ENCODE data around the gene PSMG3. TPM values are rescaled to one million over a fixed set of nuclear protein-coding genes. Genes with fewer than 3 reads are reported as not detected.

PSMG3 gene
- total RNA-seq, 1 experiment from 2014 or later, result 33.3 TPM

DNA sequence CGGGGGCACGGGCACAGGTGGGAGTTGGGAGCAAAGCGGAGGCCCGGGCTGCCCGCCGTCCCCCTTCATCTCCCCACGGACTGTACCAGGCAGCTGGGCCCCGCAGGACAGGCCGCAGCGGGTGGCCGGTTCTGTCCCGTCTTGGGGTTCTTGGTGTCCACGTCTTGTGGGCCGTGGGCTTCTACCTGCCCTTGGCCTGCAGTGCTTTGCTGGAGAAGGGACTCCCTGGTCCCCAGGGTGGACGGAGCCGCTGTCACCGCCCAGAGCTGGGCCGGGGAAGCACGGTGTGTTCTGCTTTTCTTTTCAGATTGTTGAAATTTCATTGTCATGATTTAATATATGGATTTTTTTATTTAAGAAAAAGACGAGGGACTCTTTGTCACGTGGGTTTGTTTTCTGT, 27.5 kb downstream of the PSMG3 start (continued):
- TF ChIP-seq, protein P1, sequence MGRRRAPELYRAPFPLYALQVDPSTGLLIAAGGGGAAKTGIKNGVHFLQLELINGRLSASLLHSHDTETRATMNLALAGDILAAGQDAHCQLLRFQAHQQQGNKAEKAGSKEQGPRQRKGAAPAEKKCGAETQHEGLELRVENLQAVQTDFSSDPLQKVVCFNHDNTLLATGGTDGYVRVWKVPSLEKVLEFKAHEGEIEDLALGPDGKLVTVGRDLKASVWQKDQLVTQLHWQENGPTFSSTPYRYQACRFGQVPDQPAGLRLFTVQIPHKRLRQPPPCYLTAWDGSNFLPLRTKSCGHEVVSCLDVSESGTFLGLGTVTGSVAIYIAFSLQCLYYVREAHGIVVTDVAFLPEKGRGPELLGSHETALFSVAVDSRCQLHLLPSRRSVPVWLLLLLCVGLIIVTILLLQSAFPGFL (CRISPR knock-in tag; IDR thresholded peaks at IDR 0.05; ENCODE audit: borderline replicate concordance), result no peak

DNA sequence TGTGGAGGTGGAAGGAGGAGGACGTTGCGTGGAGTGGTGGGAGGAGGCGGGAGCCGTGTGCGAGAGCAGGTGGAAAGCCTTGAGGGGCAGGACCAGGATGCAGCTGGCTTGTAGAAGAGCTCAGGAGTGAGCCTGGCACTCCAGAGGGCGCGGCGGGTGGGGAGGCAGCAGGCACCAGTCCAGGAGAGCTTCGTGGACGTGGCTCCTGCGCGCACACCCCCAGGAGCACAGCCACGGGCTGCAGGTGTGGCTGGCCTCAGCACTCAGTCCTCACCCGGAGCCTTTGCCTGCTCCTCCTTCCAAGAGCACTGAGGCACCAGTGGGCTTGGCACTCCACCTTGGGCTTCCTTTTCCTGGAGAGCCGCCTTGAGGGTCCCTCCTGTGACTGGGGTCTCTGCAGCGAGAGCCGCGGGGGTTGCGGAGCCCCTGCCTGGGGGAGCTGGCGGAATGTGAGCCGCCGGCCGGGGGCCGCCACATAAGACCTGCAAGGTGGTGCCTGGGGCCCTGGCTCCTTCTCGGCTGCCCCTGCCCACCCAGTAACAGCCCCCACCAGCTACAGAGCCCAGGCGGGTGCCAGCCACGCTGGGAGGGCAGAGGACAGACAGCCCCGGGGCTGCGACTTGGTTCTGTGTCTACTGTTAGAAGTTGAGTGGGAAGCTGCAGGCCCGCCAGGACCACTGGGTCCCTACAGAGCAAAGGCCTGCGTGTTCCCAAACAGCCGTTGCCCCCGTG, 28.2 kb downstream of the PSMG3 start:
- ChIA-PET CTCF (interaction anchor here (0.8 to 1.1 kb wide), 3 partner anchors 11 to 15 kb away, joined by 3 to 4 read pairs (median 3); partner anchors contain the start of gene TMEM184A), POLR2A (no interaction called here)
- Mint-ChIP-seq H3K36me3 (no peaks in the 10 kb centered on the region), H3K9me3 (no peaks in the 10 kb centered on the region), H3K4me3 (no peak overlapping the region), H3K27ac (no peak overlapping the region), H3K4me1 (peaks cover 6% of the 10 kb centered on the region), H3K27me3 (ENCODE audit: low read depth) (no peaks in the 10 kb centered on the region)
- ATAC-seq (no peak), DNase-seq (ENCODE audit: low spot score) (no peak)
- no peak for TF ChIP-seq ZNF121 (CRISPR knock-in tag; IDR thresholded peaks at IDR 0.05)
- TF ChIP-seq, protein P2, sequence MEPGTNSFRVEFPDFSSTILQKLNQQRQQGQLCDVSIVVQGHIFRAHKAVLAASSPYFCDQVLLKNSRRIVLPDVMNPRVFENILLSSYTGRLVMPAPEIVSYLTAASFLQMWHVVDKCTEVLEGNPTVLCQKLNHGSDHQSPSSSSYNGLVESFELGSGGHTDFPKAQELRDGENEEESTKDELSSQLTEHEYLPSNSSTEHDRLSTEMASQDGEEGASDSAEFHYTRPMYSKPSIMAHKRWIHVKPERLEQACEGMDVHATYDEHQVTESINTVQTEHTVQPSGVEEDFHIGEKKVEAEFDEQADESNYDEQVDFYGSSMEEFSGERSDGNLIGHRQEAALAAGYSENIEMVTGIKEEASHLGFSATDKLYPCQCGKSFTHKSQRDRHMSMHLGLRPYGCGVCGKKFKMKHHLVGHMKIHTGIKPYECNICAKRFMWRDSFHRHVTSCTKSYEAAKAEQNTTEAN (CRISPR knock-in tag; IDR thresholded peaks at IDR 0.05), result no peak
- TF ChIP-seq, protein P3, sequence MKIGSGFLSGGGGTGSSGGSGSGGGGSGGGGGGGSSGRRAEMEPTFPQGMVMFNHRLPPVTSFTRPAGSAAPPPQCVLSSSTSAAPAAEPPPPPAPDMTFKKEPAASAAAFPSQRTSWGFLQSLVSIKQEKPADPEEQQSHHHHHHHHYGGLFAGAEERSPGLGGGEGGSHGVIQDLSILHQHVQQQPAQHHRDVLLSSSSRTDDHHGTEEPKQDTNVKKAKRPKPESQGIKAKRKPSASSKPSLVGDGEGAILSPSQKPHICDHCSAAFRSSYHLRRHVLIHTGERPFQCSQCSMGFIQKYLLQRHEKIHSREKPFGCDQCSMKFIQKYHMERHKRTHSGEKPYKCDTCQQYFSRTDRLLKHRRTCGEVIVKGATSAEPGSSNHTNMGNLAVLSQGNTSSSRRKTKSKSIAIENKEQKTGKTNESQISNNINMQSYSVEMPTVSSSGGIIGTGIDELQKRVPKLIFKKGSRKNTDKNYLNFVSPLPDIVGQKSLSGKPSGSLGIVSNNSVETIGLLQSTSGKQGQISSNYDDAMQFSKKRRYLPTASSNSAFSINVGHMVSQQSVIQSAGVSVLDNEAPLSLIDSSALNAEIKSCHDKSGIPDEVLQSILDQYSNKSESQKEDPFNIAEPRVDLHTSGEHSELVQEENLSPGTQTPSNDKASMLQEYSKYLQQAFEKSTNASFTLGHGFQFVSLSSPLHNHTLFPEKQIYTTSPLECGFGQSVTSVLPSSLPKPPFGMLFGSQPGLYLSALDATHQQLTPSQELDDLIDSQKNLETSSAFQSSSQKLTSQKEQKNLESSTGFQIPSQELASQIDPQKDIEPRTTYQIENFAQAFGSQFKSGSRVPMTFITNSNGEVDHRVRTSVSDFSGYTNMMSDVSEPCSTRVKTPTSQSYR (CRISPR knock-in tag; IDR thresholded peaks at IDR 0.05), result no peak
- no peak for TF ChIP-seq ZNF396 (CRISPR knock-in tag; IDR thresholded peaks at IDR 0.05; ENCODE audit: borderline replicate concordance)
- TF ChIP-seq, protein P4, sequence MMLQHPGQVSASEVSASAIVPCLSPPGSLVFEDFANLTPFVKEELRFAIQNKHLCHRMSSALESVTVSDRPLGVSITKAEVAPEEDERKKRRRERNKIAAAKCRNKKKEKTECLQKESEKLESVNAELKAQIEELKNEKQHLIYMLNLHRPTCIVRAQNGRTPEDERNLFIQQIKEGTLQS (CRISPR knock-in tag; conservative IDR thresholded peaks at IDR 0.05), result no peak
- TF ChIP-seq, protein P5, sequence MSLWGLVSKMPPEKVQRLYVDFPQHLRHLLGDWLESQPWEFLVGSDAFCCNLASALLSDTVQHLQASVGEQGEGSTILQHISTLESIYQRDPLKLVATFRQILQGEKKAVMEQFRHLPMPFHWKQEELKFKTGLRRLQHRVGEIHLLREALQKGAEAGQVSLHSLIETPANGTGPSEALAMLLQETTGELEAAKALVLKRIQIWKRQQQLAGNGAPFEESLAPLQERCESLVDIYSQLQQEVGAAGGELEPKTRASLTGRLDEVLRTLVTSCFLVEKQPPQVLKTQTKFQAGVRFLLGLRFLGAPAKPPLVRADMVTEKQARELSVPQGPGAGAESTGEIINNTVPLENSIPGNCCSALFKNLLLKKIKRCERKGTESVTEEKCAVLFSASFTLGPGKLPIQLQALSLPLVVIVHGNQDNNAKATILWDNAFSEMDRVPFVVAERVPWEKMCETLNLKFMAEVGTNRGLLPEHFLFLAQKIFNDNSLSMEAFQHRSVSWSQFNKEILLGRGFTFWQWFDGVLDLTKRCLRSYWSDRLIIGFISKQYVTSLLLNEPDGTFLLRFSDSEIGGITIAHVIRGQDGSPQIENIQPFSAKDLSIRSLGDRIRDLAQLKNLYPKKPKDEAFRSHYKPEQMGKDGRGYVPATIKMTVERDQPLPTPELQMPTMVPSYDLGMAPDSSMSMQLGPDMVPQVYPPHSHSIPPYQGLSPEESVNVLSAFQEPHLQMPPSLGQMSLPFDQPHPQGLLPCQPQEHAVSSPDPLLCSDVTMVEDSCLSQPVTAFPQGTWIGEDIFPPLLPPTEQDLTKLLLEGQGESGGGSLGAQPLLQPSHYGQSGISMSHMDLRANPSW (CRISPR knock-in tag; conservative IDR thresholded peaks at IDR 0.05; ENCODE audit: low read depth), result no peak
- TF ChIP-seq, protein P6, sequence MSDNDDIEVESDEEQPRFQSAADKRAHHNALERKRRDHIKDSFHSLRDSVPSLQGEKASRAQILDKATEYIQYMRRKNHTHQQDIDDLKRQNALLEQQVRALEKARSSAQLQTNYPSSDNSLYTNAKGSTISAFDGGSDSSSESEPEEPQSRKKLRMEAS (CRISPR knock-in tag; IDR thresholded peaks at IDR 0.05), result no peak
- no peak for TF ChIP-seq ATF1 (CRISPR knock-in tag; IDR thresholded peaks at IDR 0.05)
- TF ChIP-seq, protein P7, sequence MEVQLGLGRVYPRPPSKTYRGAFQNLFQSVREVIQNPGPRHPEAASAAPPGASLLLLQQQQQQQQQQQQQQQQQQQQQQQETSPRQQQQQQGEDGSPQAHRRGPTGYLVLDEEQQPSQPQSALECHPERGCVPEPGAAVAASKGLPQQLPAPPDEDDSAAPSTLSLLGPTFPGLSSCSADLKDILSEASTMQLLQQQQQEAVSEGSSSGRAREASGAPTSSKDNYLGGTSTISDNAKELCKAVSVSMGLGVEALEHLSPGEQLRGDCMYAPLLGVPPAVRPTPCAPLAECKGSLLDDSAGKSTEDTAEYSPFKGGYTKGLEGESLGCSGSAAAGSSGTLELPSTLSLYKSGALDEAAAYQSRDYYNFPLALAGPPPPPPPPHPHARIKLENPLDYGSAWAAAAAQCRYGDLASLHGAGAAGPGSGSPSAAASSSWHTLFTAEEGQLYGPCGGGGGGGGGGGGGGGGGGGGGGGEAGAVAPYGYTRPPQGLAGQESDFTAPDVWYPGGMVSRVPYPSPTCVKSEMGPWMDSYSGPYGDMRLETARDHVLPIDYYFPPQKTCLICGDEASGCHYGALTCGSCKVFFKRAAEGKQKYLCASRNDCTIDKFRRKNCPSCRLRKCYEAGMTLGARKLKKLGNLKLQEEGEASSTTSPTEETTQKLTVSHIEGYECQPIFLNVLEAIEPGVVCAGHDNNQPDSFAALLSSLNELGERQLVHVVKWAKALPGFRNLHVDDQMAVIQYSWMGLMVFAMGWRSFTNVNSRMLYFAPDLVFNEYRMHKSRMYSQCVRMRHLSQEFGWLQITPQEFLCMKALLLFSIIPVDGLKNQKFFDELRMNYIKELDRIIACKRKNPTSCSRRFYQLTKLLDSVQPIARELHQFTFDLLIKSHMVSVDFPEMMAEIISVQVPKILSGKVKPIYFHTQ (CRISPR knock-in tag; IDR thresholded peaks at IDR 0.05), result no peak
- TF ChIP-seq, protein P8, sequence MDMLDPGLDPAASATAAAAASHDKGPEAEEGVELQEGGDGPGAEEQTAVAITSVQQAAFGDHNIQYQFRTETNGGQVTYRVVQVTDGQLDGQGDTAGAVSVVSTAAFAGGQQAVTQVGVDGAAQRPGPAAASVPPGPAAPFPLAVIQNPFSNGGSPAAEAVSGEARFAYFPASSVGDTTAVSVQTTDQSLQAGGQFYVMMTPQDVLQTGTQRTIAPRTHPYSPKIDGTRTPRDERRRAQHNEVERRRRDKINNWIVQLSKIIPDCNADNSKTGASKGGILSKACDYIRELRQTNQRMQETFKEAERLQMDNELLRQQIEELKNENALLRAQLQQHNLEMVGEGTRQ (CRISPR knock-in tag; IDR thresholded peaks at IDR 0.05), result no peak
- TF ChIP-seq, protein P9, sequence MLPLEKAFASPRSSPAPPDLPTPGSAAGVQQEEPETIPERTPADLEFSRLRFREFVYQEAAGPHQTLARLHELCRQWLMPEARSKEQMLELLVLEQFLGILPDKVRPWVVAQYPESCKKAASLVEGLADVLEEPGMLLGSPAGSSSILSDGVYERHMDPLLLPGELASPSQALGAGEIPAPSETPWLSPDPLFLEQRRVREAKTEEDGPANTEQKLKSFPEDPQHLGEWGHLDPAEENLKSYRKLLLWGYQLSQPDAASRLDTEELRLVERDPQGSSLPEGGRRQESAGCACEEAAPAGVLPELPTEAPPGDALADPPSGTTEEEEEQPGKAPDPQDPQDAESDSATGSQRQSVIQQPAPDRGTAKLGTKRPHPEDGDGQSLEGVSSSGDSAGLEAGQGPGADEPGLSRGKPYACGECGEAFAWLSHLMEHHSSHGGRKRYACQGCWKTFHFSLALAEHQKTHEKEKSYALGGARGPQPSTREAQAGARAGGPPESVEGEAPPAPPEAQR (CRISPR knock-in tag; IDR thresholded peaks at IDR 0.05), result no peak
- TF ChIP-seq FOXK1 (CRISPR knock-in tag; IDR thresholded peaks at IDR 0.05), result no peak
